ENCODE data around the gene BUB1B. TPM values are rescaled to one million over a fixed set of nuclear protein-coding genes. Genes with fewer than 3 reads are reported as not detected.
"Not testable (repeated sequence)": the region's sequence is repeated elsewhere in the genome, so short reads cannot be mapped to it uniquely, and the experiment has no call there.

Gene BUB1B, protein sequence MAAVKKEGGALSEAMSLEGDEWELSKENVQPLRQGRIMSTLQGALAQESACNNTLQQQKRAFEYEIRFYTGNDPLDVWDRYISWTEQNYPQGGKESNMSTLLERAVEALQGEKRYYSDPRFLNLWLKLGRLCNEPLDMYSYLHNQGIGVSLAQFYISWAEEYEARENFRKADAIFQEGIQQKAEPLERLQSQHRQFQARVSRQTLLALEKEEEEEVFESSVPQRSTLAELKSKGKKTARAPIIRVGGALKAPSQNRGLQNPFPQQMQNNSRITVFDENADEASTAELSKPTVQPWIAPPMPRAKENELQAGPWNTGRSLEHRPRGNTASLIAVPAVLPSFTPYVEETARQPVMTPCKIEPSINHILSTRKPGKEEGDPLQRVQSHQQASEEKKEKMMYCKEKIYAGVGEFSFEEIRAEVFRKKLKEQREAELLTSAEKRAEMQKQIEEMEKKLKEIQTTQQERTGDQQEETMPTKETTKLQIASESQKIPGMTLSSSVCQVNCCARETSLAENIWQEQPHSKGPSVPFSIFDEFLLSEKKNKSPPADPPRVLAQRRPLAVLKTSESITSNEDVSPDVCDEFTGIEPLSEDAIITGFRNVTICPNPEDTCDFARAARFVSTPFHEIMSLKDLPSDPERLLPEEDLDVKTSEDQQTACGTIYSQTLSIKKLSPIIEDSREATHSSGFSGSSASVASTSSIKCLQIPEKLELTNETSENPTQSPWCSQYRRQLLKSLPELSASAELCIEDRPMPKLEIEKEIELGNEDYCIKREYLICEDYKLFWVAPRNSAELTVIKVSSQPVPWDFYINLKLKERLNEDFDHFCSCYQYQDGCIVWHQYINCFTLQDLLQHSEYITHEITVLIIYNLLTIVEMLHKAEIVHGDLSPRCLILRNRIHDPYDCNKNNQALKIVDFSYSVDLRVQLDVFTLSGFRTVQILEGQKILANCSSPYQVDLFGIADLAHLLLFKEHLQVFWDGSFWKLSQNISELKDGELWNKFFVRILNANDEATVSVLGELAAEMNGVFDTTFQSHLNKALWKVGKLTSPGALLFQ
- total RNA-seq (2014; rRNA removed; shearing (Covaris generic)), result 34.6 and 36.9 TPM in 2 replicates
- 21.9 and 26.8 TPM in 2 replicates for polyA plus RNA-seq (2015; cell fraction: cytosol; rRNA removed)
- 72.5 and 84.1 TPM in 2 replicates for polyA plus RNA-seq (2015; cell fraction: nucleus; rRNA removed)

DNA sequence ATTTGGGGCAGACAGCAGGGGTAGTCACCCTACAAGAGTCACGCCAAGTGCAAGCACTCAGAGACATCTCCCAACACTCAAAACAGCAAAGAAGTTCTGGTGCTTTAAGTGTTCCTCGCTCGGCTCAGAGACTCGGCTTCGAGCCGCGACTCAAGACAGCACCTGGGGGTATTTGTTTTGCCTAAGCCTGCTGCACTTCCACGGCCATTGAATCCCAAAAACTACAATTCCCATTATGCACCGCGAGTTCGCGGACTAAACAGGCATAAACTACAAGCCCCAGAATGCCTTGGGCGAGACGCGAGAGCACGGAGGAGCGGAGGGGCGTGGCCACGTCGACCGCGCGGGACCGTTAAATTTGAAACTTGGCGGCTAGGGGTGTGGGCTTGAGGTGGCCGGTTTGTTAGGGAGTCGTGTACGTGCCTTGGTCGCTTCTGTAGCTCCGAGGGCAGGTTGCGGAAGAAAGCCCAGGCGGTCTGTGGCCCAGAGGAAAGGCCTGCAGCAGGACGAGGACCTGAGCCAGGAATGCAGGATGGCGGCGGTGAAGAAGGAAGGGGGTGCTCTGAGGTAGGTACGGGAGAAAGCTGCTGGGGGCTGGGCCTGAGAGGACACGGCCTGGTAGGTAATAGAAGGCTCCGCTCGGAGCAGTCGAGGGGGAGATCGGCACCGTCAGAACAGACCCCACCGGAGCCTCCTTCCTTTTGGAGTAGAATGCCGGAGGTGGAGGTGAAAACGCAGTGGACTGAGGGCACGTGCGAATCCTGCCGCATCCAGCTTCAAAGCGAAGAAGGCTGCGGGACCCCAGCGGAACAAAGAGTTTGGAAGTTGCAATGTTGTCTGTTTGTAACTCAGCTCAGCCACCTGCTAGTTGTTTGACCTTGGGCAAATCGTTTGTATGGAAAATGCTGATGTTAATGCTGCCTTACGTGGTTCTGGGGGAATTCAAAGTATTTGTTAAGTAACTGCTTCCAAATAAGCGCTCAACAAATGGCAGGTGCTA, at the start of gene BUB1B:
BUB1B (plus strand) TSS at position 381 of the 1,000 bp plus-strand sequence; CDS start at position 533, 152 bp downstream.
- DNase-seq (ENCODE audit: low read depth, low spot score), result peak; percentile 96
- in situ Hi-C loops (cut with HindIII; ENCODE audit: low pct_unique_long_range_greater_than_20kb, low sequenced_read_pairs), result no loop called here

DNA sequence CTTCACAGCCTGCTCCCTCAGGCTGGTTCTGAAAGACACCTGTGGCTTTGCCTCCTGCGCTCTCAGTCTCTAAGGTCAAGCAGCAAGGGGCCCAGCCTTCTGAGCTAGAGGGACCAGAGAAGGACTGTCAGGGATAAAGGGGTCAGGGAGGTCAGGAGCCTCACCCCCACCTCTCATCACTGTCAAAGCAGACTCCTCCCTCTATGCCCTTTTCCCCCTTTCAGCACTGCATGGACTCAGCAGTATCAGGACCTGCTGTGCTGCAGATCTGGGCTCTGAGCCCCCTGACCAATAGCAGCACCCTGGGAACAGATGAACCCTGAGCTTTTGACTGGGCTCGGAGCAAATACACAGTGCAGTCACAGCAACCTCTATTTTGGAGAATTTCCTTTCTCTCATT, 49.0 kb upstream of the BUB1B start:
- in situ Hi-C loops (cut with HindIII; ENCODE audit: low pct_unique_long_range_greater_than_20kb, low sequenced_read_pairs), result no loop called here
- DNase-seq (ENCODE audit: low read depth, low spot score), result no peak

DNA sequence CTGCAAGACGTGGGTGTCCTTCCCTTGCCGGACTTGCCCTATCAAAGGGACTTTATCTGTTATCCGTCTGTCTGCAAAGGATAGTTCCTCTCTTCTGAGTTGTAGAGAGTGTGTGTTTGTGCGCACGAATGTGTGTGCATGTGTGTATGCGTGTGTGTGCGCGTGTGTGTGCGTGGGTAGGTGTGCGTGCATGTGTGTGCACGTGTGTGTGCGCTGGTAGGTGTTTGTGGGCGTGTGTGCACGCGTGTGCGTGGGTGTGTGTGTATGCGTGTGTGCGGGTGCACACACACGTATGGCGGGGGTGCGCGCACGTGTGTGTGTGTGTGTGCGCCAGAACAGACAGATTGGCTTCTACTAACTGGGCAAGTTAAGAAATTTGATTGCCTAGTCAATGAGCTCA, 48.1 kb upstream of the BUB1B start:
- no peak for DNase-seq (ENCODE audit: low read depth, low spot score)
- in situ Hi-C loops (cut with HindIII; ENCODE audit: low pct_unique_long_range_greater_than_20kb, low sequenced_read_pairs), result no loop called here

DNA sequence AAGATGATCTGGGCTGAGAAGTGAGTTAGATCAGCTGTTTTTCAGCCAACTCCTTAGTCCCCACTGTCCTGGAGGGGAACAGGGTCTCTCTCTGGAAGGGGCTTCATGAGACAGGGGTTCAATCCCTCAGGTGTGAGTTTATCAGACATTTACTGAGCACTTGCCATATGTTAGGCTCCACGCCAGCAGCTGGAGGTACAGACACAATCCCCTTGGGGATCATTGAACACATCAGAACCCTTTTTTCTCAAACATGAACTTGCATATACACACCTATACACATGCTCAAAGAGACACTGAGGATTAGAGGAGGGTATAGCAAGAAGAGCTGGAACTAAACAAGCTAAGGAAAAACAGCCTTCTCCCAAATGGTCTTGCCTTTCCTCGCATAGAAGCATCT, 46.7 kb upstream of the BUB1B start:
- in situ Hi-C loops (cut with HindIII; ENCODE audit: low pct_unique_long_range_greater_than_20kb, low sequenced_read_pairs), result no loop called here
- no peak for DNase-seq (ENCODE audit: low read depth, low spot score)

DNA sequence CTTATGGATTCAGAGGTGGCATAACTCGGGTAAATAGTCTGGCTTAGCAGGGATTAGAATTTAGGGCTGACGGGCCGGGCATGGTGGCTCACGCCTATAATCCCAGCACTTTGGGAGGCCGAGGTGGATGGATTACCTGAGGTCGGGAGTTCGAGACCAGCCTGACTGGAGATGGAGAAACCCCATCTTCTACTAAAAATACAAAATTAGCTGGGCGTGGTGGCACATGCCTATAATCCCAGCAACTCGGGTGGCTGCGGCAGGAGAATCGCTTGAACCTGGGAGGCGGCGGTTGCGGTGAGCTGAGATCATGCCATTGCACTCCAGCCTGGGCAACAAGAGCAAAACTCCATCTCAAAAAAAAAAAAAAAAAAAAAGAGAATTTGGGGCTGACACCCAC, 45.8 kb upstream of the BUB1B start:
- in situ Hi-C loops (cut with HindIII; ENCODE audit: low pct_unique_long_range_greater_than_20kb, low sequenced_read_pairs); DNase-seq (ENCODE audit: low read depth, low spot score): not testable (repeated sequence)

DNA sequence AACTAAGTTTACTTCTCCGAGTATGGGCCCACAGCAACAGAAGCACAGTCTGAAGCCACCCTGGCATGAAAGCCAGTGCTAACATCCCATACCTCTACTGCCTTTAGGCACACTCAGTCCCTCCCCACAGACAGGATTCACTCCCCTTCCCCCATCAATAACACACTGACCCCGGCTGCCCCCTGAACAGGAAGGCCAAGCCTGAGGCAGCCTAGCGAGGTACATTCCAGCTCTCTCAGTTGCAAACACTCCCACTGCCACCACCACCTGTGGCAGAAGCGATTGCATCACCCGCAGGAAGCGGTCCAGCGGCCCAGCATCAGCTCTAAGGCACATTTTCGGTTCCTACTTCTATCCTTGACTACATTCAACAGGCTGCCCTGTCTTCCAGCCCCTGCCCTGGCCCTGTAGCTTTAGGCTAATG, 45.2 kb upstream of the BUB1B start:
- DNase-seq (ENCODE audit: low read depth, low spot score), result no peak
- in situ Hi-C loops (cut with HindIII; ENCODE audit: low pct_unique_long_range_greater_than_20kb, low sequenced_read_pairs), result no loop called here

DNA sequence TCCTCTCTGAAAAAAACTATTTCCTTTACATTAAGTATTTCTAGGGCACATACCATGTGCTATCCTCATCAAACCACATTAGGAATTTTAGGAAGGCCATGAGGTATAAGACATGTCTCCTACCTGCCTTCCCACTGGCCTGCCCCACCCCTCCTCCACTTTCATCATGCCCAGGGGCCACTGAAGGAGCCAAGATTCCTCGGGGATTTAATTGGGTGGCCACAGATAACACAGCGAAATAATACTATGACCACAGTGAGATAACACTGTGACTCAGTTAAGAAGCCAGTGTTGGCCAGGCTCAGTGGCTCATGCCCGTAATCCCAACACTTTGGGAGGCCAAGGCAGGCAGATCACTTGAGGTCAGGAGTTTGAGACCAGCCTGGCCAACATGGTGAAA, 42.4 kb upstream of the BUB1B start:
- no peak for DNase-seq (ENCODE audit: low read depth, low spot score)
- in situ Hi-C loops (cut with HindIII; ENCODE audit: low pct_unique_long_range_greater_than_20kb, low sequenced_read_pairs), result no loop called here

DNA sequence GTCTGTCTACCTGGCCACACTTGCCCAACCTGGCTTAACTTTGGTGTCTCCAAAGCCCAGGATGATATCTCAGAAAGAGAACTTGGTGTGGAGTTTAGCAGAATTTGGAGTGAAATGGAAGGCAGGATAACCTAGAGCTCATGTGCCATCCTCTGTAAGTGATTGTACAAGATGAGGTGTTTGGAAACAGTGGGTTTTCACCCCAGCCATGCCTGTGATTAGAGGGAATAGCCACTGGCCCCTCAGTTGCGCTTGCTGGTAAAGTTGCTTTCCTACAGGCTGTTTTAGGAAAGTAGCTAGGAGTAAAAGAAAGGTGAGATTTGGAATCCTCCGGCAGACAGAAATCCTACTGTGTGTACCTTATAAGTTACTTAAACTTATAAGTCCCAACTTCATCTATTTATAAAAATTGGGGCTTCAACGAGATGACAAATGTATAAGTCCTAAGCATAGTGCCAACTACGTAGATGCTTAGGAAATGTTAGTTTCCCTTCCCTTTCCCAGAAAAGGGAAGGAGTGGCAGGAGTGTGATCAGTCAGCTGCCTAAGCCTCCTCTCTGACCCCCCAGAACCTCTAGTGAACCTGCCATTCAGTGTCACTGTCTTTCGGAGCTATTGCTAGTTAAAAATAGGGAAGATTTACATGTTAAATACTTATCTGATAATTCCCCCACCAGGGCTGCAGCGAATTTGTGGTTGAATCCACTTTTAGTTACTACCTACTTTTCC, 38.8 kb upstream of the BUB1B start:
- in situ Hi-C loops (cut with HindIII; ENCODE audit: low pct_unique_long_range_greater_than_20kb, low sequenced_read_pairs), result no loop called here
- DNase-seq (ENCODE audit: low read depth, low spot score), result no peak

DNA sequence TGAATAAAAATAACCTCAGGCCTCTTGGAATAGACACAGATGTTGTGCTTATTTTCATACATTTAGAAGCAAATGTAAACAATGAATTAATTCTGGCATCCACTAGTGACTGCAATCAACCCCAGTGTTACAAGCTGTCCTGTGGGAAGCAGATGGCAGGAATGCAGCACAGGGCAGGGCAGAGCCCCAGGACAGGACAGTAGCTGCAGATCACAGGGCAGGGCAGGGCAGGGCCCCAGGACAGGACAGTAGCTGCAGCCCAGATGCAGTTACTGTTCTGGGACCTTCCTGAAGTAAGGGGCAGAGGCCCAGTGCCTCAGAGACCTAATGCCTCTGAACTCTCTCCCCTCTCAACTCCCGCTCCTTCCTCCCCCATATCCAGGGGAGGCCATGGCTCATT, 37.9 kb upstream of the BUB1B start:
- DNase-seq (ENCODE audit: low read depth, low spot score); in situ Hi-C loops (cut with HindIII; ENCODE audit: low pct_unique_long_range_greater_than_20kb, low sequenced_read_pairs): not testable (repeated sequence)

DNA sequence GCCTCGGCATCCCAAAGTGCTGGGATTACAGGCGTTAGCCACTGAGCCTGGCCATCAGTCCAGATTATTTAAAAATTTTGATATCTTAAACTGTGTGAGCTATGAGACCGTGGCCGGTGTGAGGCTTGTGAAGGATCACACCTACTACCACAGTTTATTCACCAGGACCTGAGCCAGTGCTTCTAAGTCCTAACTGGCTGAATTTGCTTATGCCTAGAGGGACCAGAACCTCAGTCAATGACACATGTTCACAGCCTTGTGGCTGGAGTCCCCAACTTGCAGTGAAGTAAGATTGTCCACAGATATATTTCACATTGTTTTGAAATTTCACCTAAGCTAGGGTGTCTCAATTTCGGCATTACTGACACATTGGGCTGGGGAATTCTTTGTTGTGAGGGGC, 37.0 kb upstream of the BUB1B start:
- in situ Hi-C loops (cut with HindIII; ENCODE audit: low pct_unique_long_range_greater_than_20kb, low sequenced_read_pairs); DNase-seq (ENCODE audit: low read depth, low spot score): not testable (repeated sequence)

DNA sequence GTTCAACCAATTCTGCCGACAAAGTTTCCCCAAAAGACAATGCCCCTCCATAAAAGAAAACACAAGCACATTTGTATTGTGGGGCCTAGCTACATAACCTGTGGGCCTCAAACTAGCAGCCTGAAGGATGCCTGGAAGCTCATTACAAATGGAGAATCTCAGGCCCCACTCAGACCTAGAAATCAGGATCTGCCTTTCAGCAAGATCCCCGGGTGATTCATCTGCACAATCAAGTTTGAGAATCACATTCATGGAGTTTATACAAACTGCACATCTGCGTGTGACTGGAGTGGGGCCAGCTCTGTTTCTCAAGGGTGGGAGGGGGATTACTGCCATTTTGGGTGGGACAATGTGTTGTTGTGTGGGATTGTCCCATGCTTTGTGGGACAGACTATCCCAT, 36.5 kb upstream of the BUB1B start:
- DNase-seq (ENCODE audit: low read depth, low spot score); in situ Hi-C loops (cut with HindIII; ENCODE audit: low pct_unique_long_range_greater_than_20kb, low sequenced_read_pairs): not testable (repeated sequence)

DNA sequence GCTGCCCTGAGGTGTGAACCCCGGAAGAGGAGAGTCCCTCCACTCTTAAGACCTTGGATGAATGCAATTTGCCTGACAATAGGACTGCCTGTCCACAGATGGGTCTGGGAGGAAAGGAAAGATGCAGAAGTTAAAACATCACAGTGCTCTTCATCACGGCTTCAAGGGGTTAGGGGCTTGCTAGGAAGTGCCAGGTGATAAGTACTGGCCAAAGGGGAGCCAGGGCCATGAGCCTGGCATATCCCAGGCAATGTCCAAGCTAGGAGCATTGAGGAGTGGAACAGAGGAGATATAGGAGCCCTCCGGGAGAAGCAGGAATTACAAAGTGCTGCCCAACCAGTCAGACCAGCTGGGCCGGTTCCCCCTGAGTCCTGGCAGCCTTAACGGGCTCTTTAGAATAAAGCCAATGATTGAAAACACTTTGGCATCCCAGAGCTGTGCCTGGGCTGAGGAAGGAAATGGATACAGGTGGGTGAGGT, 36.0 kb upstream of the BUB1B start:
- DNase-seq (ENCODE audit: low read depth, low spot score); in situ Hi-C loops (cut with HindIII; ENCODE audit: low pct_unique_long_range_greater_than_20kb, low sequenced_read_pairs): not testable (repeated sequence)

DNA sequence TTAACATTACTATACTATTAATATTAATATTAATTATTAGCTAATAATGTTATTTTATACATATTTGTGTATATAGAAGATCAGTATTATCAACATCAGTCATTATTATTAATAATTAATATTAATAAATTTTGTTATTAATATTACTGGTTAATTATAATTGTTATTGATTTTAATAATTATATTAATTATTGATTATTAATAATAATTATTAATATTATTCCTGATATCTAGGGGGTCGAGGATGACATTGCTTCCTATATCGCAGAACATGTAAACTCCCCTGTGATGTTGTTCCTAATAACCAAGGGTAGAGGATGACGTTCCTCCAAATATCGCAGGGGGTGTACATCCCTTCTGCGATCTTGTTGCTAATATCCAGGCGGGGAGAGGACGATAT, 34.9 kb upstream of the BUB1B start:
- no peak for DNase-seq (ENCODE audit: low read depth, low spot score)
- in situ Hi-C loops (cut with HindIII; ENCODE audit: low pct_unique_long_range_greater_than_20kb, low sequenced_read_pairs), result no loop called here

DNA sequence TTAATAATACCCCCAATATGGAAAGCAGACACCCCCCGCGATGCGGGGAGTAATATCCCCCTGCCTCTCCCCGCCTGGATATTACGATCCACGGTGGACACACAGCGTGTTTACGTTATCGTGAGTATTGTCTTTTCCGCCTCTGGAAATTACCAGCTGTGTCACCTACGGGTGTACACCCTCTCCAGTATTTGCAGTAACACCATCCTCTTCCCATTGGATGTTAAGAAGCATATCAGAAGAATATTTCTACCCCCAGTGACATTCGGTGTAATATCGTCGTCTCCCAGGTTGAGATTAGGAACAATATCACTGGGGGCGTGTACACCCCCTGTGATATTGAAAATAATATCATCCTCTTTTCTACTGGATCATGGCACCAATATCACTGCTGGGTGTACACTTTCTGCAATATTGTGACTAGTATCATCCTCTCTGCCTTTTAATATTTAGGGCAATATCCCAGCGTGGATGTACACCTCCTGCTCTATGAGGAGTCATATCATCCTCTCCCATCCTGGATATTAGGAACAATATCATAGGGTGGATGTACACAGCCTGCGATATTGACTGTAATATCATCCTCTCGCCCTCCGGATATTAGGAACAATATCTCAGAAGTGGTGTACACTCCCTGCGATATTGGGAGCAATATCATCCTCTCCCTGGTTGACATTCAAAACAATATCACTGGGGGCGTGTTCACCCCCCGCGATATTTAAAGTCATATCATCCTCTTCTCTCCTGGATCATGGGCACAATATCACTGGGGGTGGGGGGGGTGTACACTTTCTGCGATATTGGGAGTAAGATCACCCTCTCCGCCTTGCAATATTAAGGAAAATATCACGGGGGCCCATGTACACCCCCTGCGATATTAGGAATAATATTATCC, 31.9 kb upstream of the BUB1B start:
- no peak for DNase-seq (ENCODE audit: low read depth, low spot score)
- in situ Hi-C loops (cut with HindIII; ENCODE audit: low pct_unique_long_range_greater_than_20kb, low sequenced_read_pairs), result no loop called here

DNA sequence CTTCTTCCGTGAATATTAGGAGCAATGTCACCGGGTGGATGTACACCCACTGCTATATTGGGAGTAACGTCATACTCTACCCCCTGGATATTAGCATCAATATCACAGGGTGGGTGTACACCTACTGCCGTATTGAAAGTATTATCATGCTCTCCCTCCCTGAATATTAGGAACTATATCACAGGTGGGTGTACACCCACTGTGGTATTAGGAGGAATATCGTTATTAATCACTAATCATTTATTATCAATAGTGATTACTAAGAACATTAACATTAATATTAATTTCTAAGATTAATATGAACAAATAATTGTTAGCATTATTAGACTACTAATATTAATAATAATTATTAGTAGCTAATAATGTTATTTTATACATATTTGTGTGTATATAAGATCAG, 30.8 kb upstream of the BUB1B start:
- in situ Hi-C loops (cut with HindIII; ENCODE audit: low pct_unique_long_range_greater_than_20kb, low sequenced_read_pairs), result no loop called here
- no peak for DNase-seq (ENCODE audit: low read depth, low spot score)
